ENCODE measurements around the gene ELK1. TPM values are rescaled to one million over a fixed set of nuclear protein-coding genes. Genes with fewer than 3 reads are reported as not detected.

The ELK1 gene
- total and polyA plus RNA-seq, 10 of the 15 experiments (the other 5 are each of a cell fraction or from before 2014, with no cell fraction given) = 4.1 to 55.5 (median 32.9) TPM

DNA sequence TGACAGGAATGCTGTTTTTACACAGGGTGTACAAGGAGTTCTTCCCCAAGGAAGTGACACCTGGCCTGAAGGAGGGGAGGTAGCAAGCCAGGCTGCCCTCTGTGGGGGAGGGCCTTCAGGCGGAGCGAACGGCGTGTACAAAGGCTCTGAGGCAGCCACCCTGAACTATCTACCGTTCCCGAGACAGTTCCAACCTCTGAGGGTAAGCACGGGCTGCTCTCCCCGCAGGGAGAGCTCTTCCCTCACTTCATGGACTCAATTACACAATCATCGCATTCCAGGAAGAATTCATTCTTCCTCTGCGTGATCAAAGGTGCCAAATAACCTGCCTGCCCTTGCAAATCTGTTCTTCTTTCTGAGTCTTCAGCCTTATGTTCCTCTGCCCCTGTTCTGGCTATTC, 4.8 kb downstream of the ELK1 start:
- peaks cover 2% of the 10 kb centered on the region; the same call in 2 of the 3 replicates for H3K9me3 ChIP-seq (replicated peaks; ENCODE audit: control insufficient read depth, insufficient read depth, low read length)
- intact Hi-C loops (cut with micrococcal nuclease; ENCODE audit: unreplicated experiment) (loop anchor here (2.0 kb wide), 2 partner anchors 83 to 455 kb away; no protein-coding TSS in a partner anchor), in situ Hi-C loops (cut with MboI) (loop anchor here (10.0 kb wide), 2 partner anchors 81 to 431 kb away; partner anchors contain the start of genes ARAF and CDK16)
- H3K27me3 ChIP-seq (replicated peaks in 1 of 2; ENCODE audit: control insufficient read depth in 2 of 2, insufficient read depth in 2 of 2, low read length in 1 of 2) = no peaks in the 10 kb centered on the region
- BruUV-seq (replicated peaks) = no TSS peak
- no peaks in the 10 kb centered on the region; the same call in 1 of the 2 replicates for H3K4me1 ChIP-seq (ENCODE audit: control insufficient read depth, insufficient read depth, low read length)
- ATAC-seq = no peak
- 63% methylated on average over 10 of the region's 10 CpGs for WGBS (ENCODE audit: insufficient coverage, insufficient replicate concordance, low lambda C conversion rate, missing lambda C conversion rate)
- H3K79me2 ChIP-seq (ENCODE audit: control insufficient read depth, insufficient read depth, low read length) = peaks cover 30% of the 10 kb centered on the region
- CTCF ChIA-PET = interaction anchor here (1.0 to 2.8 kb wide), 3 partner anchors 84 to 149 kb away, joined by 3 to 13 read pairs (median 3); no protein-coding TSS in a partner anchor
- H4K20me1 ChIP-seq (ENCODE audit: control insufficient read depth, insufficient read depth) = no peaks in the 10 kb centered on the region
- no peak for DNase-seq (ENCODE audit: low read depth, low spot score)
- H3K4me2 ChIP-seq (ENCODE audit: control insufficient read depth, insufficient read depth) = peak overlapping the region; percentile 27; the same call in 1 of the 2 replicates
- no peak overlapping the region for H3K9ac ChIP-seq (ENCODE audit: control insufficient read depth, insufficient read depth, low read length)
- no peak overlapping the region for H3K27ac ChIP-seq (ENCODE audit: control insufficient read depth, insufficient read depth)
- POLR2A ChIA-PET = no interaction called here
- peaks cover 0 to 4% of the 10 kb centered on the region in 2 experiments; a peak in 2 of 4 replicates for H3K36me3 ChIP-seq (ENCODE audit: control insufficient read depth in 2 of 2, insufficient read depth in 2 of 2, low read length in 1 of 2)
- RAD21 ChIA-PET (ENCODE audit: unreplicated experiment) = interaction anchor here (0.6 kb wide), 1 partner anchor 32 kb away, joined by 6 read pairs; no protein-coding TSS in a partner anchor
- SMC1A ChIA-PET (ENCODE audit: uncharacterized antibody, unreplicated experiment) = no interaction called here
- no peak overlapping the region for H3K4me3 ChIP-seq
- no peak for FAIRE-seq
- no peak overlapping the region for H2AFZ ChIP-seq (ENCODE audit: control insufficient read depth, low read depth, low read length)
- TF ChIP-seq, protein P1, sequence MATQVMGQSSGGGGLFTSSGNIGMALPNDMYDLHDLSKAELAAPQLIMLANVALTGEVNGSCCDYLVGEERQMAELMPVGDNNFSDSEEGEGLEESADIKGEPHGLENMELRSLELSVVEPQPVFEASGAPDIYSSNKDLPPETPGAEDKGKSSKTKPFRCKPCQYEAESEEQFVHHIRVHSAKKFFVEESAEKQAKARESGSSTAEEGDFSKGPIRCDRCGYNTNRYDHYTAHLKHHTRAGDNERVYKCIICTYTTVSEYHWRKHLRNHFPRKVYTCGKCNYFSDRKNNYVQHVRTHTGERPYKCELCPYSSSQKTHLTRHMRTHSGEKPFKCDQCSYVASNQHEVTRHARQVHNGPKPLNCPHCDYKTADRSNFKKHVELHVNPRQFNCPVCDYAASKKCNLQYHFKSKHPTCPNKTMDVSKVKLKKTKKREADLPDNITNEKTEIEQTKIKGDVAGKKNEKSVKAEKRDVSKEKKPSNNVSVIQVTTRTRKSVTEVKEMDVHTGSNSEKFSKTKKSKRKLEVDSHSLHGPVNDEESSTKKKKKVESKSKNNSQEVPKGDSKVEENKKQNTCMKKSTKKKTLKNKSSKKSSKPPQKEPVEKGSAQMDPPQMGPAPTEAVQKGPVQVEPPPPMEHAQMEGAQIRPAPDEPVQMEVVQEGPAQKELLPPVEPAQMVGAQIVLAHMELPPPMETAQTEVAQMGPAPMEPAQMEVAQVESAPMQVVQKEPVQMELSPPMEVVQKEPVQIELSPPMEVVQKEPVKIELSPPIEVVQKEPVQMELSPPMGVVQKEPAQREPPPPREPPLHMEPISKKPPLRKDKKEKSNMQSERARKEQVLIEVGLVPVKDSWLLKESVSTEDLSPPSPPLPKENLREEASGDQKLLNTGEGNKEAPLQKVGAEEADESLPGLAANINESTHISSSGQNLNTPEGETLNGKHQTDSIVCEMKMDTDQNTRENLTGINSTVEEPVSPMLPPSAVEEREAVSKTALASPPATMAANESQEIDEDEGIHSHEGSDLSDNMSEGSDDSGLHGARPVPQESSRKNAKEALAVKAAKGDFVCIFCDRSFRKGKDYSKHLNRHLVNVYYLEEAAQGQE (IDR thresholded peaks at IDR 0.05; ENCODE audit: low read depth, low read length) = no peak
- TF ChIP-seq, protein P2, sequence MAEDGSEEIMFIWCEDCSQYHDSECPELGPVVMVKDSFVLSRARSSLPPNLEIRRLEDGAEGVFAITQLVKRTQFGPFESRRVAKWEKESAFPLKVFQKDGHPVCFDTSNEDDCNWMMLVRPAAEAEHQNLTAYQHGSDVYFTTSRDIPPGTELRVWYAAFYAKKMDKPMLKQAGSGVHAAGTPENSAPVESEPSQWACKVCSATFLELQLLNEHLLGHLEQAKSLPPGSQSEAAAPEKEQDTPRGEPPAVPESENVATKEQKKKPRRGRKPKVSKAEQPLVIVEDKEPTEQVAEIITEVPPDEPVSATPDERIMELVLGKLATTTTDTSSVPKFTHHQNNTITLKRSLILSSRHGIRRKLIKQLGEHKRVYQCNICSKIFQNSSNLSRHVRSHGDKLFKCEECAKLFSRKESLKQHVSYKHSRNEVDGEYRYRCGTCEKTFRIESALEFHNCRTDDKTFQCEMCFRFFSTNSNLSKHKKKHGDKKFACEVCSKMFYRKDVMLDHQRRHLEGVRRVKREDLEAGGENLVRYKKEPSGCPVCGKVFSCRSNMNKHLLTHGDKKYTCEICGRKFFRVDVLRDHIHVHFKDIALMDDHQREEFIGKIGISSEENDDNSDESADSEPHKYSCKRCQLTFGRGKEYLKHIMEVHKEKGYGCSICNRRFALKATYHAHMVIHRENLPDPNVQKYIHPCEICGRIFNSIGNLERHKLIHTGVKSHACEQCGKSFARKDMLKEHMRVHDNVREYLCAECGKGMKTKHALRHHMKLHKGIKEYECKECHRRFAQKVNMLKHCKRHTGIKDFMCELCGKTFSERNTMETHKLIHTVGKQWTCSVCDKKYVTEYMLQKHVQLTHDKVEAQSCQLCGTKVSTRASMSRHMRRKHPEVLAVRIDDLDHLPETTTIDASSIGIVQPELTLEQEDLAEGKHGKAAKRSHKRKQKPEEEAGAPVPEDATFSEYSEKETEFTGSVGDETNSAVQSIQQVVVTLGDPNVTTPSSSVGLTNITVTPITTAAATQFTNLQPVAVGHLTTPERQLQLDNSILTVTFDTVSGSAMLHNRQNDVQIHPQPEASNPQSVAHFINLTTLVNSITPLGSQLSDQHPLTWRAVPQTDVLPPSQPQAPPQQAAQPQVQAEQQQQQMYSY (CRISPR knock-in tag; IDR thresholded peaks at IDR 0.05) = no peak
- TF ChIP-seq ZSCAN29 (IDR thresholded peaks at IDR 0.05) = no peak
